Colonic mucosa (tissue), 4 donors: ENCODE results near the gene PNPLA5. TPM values are rescaled to one million over a fixed set of nuclear protein-coding genes. Genes with fewer than 3 reads are reported as not detected.

Source experiments
- DNase-seq: peaks from one replicate; pipeline ENCODE4 v3.0.0-alpha.2; 2020
- H3K27ac ChIP-seq: fragments of 200-600 bp; one replicate; pipeline ENCODE4 v1.8.0; 2021
- H3K27me3 ChIP-seq: fragments of 200-600 bp; one replicate; pipeline ENCODE4 v1.8.0; 2021
- H3K36me3 ChIP-seq: fragments of 200-600 bp; one replicate; pipeline ENCODE4 v1.8.0; 2021
- H3K4me1 ChIP-seq: fragments of 200-600 bp; one replicate; pipeline ENCODE4 v1.8.0; 2021; ENCODE audit warnings: mild to moderate bottlenecking
- H3K4me3 ChIP-seq: fragments of 200-600 bp; one replicate; pipeline ENCODE4 v1.8.0; 2021
- H3K9ac ChIP-seq, 2 donors: one replicate each; pipeline ENCODE4 v1.7.0; 2013; ENCODE audit warnings: control low read depth in 2 of 2, low read depth in 2 of 2, low read length in 2 of 2
- H3K9me3 ChIP-seq: fragments of 200-600 bp; one replicate; pipeline ENCODE4 v1.8.0; 2021
- intact Hi-C: fragments of 100-400 bp; cut with DNase I; formaldehyde crosslinking; loops from one replicate; pipeline ENCODE4 v1.14.1; 2022
- total RNA-seq, 2 donors: library from RNA; stranded (reverse); fragmentation: NEBNext Ultra II Directional in 1 of 2; extraction: Animal tissue kit (Norgen Biotek cat#: 25700) in 1 of 2; gene quantifications; one replicate each; pipeline ENCODE4 v1.2.1, GENCODE V29; 2021
- TF ChIP-seq, protein P1 (sequence below): fragments of 200-600 bp; IDR thresholded peaks from one replicate; pipeline ENCODE4 v1.8.0; 2022; ENCODE audit warnings: antibody characterized with exemption, mild to moderate bottlenecking
- donor health status: healthy.
- donor health status: DM: no; HTN: no; CAD: no.
- donor health status: DM: no; HTN: no; CAD: no.

Gene PNPLA5
- total RNA-seq, 2 donors from 2014 or later, result not detected

DNA sequence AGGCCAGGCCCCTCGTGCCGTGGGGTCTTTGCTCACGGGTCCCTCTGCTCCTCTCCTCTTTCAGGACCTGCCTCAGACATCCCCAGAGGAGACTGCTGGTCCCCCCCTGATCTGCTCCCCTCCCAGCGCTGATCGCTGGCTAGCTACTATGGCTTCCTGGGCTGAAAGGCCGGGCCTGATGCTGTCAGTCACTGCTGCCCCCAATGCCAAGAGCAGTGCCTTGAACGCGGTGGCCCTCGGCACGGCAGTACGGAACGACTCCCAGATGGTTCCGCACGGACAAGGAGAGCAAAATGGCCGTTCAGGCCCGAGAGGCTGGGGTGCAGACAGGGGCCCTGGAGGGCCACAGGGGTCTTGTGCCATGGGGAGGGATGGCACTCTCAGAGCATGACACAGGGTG lies 51.0 kb downstream of the PNPLA5 start:
- H3K36me3 ChIP-seq, result no peaks in the 10 kb centered on the region
- TF ChIP-seq, protein P1, sequence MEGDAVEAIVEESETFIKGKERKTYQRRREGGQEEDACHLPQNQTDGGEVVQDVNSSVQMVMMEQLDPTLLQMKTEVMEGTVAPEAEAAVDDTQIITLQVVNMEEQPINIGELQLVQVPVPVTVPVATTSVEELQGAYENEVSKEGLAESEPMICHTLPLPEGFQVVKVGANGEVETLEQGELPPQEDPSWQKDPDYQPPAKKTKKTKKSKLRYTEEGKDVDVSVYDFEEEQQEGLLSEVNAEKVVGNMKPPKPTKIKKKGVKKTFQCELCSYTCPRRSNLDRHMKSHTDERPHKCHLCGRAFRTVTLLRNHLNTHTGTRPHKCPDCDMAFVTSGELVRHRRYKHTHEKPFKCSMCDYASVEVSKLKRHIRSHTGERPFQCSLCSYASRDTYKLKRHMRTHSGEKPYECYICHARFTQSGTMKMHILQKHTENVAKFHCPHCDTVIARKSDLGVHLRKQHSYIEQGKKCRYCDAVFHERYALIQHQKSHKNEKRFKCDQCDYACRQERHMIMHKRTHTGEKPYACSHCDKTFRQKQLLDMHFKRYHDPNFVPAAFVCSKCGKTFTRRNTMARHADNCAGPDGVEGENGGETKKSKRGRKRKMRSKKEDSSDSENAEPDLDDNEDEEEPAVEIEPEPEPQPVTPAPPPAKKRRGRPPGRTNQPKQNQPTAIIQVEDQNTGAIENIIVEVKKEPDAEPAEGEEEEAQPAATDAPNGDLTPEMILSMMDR, result no peak
- no peak overlapping the region for H3K4me3 ChIP-seq
- no peak for DNase-seq
- no peaks in the 10 kb centered on the region for H3K27me3 ChIP-seq
- no peaks in the 10 kb centered on the region for H3K4me1 ChIP-seq
- intact Hi-C loops, result loop anchor here (10.0 kb wide), 1 partner anchor 64 kb away; no protein-coding TSS in a partner anchor
- H3K9ac ChIP-seq, result no peak overlapping the region
- no peak overlapping the region for H3K27ac ChIP-seq
- no peaks in the 10 kb centered on the region for H3K9me3 ChIP-seq

DNA sequence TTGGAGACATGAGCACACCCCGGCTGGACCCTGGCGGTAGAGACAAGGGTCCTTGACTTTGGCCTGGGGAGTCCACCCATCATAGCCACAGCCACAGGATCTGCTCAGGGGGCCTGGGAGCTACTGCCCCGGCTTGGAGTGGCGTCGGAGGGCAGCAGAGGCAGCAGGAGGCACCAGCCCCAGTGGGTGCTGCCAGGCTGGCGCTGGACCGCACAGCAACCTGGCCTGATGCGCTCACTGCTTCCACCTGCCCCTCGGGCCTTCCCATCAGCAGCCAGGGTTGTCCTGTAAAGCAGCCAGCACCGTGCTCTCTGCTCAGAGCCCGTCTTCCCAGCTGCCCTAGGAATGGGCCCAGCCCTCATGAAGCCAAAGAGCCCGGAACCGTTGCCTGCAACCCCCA lies 51.4 kb downstream of the PNPLA5 start:
- Histone ChIP-seq H3K27ac (no peak overlapping the region), H3K9me3 (no peaks in the 10 kb centered on the region), H3K4me3 (no peak overlapping the region), H3K4me1 (no peaks in the 10 kb centered on the region), H3K9ac (no peak overlapping the region), H3K27me3 (no peaks in the 10 kb centered on the region), H3K36me3 (no peaks in the 10 kb centered on the region)
- intact Hi-C loops, result loop anchor here (10.0 kb wide), 1 partner anchor 64 kb away; no protein-coding TSS in a partner anchor
- DNase-seq, result no peak
- TF ChIP-seq, protein P1, result no peak

DNA sequence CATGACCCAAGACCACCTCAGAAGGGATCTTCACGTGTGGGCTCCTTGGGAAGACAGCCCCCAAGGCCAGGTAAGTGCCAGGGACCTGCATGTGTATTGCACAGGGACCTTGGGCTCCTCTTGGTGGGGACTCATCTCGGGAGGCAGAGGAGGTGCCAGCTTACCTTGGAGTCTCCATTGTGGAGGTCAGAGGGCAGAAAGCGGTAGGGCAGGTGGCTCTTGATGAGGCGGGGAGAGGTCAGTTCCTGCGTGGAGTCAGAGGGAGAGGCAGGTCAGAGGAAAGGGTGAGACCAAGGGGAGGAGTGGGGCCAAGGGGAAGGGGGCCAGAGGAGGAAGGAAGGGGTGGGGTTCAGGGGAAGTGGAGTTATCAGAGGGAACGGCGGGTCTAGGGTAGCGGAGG lies 52.0 kb downstream of the PNPLA5 start:
- no peaks in the 10 kb centered on the region for H3K27me3 ChIP-seq
- H3K4me3 ChIP-seq, result no peak overlapping the region
- no peak overlapping the region for H3K27ac ChIP-seq
- no peak overlapping the region for H3K9ac ChIP-seq
- no peaks in the 10 kb centered on the region for H3K36me3 ChIP-seq
- H3K9me3 ChIP-seq, result no peaks in the 10 kb centered on the region
- H3K4me1 ChIP-seq, result no peaks in the 10 kb centered on the region
- TF ChIP-seq, protein P1, result no peak
- no peak for DNase-seq
- intact Hi-C loops, result loop anchor here (10.0 kb wide), 1 partner anchor 65 kb away; no protein-coding TSS in a partner anchor

DNA sequence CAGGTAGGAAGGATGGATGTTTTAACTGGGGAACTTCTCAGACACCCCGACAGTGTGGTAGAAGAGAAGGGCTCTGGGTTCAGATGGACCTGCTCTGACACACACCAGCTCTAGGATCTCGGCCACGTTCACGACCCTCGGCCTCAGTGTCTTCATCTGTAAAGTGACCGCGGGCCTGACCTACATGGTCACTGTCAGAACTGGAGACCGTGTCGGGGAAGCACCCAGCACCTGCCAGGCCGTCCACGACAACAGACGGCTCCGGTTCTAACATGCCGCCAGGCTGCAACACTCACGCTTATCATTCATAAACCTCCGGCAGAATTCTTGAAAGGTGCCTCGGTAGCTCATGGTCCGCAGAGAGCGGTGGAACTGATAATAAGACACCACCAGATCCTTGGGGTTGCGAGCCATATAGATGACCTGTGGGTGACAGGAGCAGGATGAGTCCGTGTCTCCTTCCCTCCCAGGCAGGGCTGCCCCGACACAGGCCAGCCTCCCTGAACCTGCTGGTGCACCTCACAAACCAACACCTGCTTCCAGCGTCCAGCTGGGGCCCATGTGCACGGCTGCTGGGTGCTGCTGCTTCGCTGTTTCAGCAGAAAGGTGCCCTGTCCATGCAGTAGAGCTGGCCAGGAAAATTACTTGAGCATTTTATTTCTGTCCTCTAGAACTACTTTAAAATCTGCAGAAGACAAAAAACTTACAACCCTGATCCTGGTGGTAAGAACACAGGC lies 53.1 kb downstream of the PNPLA5 start:
- intact Hi-C loops, result no loop called here
- Histone ChIP-seq H3K27me3 (no peaks in the 10 kb centered on the region), H3K4me1 (no peaks in the 10 kb centered on the region), H3K9ac (no peak overlapping the region), H3K4me3 (no peak overlapping the region), H3K9me3 (no peaks in the 10 kb centered on the region), H3K27ac (no peak overlapping the region), H3K36me3 (no peaks in the 10 kb centered on the region)
- TF ChIP-seq, protein P1, result no peak
- no peak for DNase-seq

DNA sequence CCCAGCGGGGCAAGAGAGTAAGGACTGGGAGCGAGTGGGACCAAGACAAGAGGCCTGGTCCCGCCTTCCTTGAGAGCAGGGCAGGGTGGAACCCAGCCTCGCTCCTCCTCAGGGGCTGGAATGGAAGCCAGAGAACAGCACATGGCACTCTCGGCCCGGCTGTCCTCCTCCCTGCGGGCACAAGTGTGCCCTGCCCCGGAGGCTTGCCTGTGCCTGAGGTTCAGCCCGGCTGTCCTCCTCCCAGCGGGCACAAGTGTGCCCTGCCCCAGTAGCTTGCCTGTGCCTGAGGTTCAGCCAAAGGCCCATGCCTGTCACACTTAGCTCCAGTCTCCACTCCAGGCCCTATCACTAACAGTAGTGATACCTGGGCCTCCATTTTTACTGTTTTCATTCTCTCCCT lies 53.7 kb downstream of the PNPLA5 start:
- no peak overlapping the region for H3K4me3 ChIP-seq
- no peak overlapping the region for H3K9ac ChIP-seq
- H3K36me3 ChIP-seq, result no peaks in the 10 kb centered on the region
- no peak overlapping the region for H3K27ac ChIP-seq
- no peaks in the 10 kb centered on the region for H3K4me1 ChIP-seq
- H3K27me3 ChIP-seq, result no peaks in the 10 kb centered on the region
- no peaks in the 10 kb centered on the region for H3K9me3 ChIP-seq
- intact Hi-C loops, result no loop called here
- TF ChIP-seq, protein P1, result no peak
- DNase-seq, result no peak
